Stimulated activated CD4-positive, alpha-beta T cell treated with anti-CD3 and anti-CD28 coated beads, Interleukin-1b, Interleukin-23, amount 100 ng/mL, for 48 hours (primary cell): ENCODE results near the gene EBF3.

Experiments used
- DNase-seq: peaks from one replicate; pipeline ENCODE4 v3.0.0-alpha.2; 2020

The EBF3 gene

DNA sequence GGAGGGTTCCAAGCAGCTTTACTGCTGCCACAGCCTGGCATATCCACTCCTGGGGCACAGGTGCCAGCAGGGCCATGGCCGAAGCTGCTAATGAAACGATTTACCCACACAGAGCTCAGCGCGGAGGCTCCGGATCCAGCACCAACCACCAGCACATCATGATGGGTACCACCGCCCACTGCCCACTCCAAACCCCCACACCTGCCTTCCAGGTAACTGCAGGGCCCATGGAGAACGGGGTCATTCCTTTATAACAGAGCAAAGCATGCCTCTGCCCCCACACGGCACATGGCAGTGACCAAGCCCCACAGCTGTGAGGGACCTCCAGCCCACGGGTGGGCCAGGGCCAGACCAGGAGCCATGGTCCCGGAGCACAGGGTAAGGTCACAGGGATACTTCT is 53.2 kb downstream of the EBF3 start:
- no peak for DNase-seq

DNA sequence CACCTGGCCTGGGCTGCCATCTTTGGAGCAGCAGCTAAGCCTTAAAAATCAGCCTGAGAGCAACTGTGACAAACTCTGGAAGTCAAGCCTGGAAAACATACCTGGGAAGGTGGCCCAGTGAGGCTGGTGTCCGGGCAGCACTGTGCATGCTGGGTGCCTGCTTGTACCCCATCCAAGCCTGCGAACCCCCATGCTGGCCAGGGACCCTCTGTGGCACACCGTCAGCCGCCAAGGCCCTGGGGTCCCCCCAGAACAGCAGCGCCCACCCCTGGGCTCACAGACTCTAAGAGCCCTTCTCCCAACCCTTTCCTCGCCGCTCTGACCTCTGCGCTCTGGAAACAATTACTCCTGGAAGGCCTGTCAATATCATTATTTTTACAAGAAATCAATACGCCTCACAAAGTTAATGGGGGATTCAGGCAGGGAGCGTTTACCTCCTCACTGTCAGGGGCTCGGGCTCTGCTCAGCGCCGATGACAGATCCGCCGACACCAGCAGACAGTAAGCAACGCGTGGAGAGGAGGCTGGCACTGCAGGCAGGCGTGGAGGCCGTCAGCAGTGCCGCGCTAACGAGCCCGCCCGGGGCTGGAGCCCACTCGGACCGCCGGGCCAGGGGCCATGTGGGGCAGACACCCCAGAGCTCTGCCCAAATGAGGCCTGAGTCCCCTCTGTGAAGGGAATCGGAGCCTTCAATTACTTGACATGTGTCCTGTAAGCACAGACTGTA is 54.4 kb downstream of the EBF3 start:
- DNase-seq: no peak

DNA sequence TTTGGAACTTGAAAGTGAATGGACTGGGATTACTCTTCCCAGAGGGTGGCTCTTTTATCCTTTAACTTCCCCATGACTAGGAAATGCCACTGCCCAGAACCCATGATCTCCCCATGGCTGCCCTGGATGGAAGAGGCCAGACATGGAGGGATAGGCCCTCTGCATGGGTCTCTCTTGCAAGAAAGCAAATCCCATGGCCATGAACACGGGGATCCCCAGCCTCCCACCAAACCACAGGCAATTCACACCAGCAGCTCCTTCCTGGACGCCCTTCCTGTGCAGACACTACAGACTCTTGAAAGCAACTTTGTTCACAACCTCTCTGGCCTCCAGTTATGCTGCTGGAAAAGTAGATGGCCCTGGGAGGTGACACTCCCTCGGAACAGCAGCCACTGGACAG is 55.0 kb downstream of the EBF3 start:
- no peak for DNase-seq

DNA sequence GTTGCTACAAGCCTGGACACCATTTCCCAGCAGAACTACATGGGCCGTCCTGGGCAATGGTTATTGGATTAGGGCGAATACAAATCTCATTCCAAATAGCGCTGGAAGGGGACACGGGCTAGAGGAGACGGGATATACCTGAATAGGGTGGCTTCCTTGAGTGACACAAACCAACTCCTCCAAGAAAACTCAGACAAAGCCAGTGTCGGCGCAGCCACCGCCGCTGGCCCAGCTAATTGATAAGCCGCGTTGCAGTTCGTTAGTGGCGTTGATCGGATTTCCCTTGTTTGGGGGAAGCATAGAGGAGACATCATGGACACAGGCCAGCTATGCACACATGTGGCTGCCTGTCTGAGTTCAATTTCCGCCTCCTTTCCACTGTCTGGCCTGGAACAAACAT is 55.7 kb downstream of the EBF3 start:
- no peak for DNase-seq

DNA sequence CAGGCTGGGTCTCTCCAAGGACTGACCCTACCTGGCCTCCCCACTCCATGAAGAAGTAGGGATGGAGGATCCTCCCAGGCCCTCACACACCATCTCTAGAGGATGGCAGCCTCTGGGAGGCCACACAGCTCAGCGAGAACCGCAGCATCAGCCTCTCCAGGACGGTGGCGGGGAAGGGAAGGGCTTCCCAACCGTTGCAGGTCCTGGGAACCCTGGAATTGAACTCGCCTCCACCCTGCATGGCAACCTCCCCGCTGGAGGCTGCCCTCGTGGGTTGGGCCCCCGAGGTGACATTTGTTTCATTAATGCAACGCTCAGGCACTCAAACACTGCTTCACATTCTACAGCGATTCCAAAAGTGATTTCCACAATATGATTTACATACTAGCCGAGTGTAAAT is 58.5 kb downstream of the EBF3 start:
- DNase-seq: no peak

DNA sequence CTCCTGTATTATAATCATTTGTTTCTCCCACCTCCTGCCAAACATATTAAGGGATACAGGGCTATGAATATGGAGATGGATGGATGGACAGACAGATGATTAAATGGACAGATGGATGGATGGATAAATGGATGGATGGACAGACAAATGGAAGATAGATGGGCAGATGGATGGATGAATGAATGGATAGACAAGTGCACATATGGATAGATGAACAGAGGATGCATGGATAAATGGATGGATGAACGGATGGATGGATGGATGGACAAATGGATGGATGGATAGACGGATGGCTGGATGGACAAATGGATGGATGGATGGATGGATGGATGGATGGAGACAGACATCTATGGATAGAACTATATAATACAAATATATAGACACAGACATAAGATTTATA is 59.8 kb downstream of the EBF3 start:
- no peak for DNase-seq

DNA sequence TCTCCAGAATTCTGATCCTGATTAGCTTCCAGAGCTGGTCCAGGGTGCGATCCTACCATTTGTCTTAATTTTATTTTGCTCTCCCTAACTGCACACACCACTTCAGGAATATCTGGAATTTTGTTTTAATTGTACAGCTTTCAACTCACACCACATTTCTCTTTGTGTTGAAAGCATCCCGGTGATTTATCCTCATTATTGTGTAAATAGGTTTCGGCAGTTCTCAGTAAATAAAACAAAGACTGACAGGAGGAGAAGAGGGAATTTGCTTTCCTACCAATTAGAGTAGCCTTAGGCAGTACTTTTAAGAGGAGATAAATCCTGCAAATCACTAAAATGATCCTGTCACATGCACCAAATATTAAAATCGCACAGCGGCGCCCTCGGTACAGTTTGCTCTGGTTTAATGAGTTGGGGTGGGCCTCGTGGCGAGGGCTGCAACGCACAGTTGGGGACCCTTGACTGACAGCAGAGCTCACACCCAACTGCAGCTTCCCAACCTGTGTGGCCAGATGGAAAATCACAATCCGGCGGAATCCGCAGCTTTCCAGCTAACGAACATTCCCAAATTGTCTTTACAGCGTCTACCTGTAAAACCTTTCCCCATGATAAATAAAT is 62.6 kb downstream of the EBF3 start:
- DNase-seq: no peak

DNA sequence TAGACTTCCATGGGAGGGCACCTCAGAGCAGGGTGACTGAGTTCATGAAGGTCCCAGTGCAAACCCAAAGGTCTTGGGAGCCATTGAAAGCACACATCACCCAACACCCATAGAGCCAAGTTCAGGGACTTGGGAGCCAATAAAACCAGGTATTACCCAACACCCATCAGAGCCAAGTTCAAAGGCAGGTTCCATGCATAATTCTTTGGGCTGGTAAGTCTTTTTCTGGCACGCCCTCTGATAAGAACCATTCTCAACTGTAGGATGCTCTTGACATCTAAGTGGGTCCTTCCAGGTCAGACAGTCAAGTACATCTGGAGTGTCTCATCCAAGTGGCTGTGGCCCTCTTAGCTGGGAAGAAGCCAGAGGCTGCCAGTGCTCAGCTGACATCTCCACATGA is 63.2 kb downstream of the EBF3 start:
- DNase-seq: no peak

DNA sequence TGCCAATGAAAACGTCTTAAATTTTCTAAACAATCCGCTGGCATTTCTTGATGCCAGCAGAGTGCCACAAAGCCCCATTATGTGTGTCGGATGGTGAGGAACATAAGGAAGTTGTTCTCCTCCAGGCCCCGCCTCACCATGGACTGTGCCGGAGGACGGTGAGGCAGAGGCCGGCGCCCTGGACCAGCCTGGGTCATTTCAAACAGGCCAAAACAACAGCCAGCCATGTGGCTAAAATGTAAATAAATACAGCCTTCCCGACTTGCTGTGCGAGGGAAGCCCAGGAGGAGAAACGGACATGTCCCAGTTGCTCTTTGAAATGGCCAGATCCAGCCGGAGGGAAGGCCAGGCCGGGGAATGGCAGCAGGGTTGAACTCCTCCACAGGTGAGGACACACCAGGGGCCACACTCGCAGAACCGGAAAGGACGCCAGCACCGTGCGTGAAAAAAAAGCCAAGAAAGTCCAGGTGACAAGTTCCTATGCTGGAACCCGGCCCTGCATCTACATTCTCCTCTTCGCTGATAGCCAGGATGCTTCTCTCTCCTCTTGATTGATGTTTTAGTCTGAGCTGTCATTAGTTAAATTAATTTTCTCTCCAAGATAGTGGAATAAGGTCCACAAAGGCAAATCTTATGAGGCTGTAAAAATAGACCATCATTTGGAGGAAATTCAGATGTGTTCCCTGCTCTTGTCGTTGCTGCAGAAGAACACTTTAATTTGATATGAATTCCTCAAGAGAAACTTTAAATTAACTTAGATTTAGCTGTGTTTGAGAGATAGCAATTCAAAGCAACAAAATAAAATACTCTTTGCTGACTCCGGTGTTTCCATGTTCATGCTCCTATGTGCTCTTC is 64.6 kb downstream of the EBF3 start:
- DNase-seq: no peak

DNA sequence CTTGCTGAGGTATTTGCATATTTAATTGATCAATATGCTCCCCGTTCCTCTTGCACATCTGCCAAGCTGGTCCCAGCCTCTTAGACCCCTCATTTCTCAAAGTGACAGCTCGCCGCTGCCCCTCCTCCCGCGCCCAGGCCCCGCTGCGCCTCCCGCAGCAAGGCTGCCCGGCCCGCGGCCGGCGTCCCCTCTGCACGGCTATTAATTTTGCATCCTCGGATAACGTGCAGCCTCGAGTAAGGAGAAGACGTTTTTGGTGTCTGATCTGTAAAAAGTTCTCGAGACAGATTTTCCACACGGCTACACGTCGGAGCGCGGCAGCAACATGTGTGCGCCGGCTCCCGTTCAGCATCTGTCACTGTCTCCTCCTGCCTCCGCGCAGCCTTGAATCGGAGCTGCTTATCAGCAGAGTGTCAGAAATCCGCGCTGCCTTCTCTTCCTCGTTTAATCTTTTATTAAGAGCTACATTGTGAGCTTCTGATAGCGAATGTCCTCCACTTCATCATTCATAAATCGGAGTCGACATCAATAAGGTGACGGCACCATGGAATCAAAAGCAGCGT is 65.3 kb downstream of the EBF3 start:
- DNase-seq: no peak

DNA sequence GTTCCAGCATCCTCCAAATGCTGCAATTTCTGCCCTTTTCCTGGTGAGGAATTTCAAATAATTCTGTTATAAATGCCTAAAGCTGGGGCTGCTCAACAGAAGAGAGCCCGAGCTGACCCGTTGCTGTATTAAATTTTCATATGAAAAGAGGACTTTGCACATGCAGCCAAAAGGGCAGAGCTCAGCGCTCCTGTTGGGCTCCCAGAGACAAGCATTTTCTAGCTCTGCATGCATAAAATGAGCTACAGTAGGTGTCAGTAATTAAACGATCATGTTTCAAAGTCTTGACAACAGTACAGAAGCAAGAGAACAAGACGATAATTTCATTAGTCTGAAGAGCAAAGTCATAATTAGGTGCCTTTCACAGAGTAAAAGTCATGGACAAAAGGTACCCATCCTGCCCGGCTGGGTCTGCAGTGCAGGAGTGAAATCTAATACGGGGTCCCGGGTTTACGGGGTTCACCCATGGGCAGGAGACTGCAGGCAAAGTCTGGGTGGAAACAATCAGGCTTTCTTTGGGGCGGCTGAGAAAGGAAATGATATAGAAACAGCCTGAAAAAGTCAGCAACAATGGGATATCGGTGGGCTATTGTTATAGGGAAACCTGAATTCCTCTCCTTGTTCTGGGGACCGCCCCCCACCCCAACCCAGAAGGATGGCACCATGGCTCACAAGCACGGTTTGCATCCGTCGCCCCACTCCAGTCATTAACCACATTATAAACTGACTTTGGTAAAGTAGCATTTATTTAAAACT is 66.0 kb downstream of the EBF3 start:
- DNase-seq: no peak

DNA sequence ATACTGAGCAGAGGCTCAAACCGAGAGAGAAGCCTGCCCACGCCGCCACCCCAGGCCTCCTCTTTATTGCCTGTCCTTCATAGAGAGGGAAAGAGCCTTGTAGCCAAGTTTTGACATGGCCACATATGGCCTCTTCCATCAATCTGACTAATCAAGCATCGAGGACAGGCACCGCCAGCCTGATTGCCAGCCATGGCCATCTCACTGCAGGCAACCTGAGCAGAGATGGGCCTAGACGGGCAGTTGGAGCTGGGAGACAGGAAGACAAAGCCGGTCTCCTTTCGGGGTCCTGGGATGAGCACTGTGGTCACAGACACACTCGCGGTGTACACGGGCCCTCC is 67.2 kb downstream of the EBF3 start:
- no peak for DNase-seq

DNA sequence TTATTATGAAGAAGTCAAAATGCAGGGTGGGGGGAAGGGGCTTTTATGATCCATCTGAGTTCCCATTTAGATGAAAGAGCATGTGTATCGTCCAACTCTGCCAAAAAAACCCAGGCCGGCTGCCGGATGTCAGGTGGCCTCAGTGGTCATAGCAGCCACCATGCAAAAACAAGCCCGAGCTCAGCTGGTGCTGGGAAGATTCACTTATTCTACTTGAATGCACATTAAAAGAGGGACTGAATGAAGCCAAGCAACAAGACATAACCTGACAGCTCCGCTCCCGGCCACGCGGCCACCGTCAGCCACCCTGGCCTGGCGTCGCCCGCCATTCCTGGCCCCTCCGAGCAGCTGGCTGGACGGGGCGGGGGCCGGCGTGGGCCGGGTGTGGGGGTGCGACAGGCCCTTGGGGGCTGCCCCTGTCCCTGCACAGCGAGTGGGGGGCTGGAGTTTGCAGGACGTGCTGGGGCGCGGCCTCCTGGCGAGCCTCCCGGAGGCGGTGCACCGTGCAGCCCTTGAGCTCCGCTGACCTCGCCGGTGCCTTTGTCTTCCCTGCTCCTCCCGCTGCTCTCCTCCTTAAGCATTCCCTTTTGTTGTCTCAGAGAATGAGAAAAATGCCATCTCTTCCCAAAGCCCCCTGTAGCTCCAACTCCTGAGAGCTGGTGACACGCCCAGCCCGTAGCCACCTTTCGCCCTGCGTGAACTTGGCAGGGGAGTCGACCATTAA is 67.8 kb downstream of the EBF3 start:
- DNase-seq: no peak

DNA sequence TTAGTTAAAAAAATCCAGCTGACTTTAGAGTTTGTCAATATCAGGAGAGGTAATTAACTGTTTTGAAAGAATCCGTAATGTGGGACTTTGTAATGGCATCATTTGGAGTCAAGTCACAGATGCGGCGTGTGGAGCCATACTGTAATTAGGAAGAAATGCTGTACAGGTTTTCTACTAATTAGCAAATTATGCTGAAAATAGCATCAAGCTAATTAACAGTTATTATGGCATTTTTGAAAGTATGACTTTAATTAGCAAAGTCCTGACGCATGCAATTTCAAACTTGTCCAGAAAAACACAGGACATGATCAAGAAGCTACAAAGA is 68.3 kb downstream of the EBF3 start:
- no peak for DNase-seq

DNA sequence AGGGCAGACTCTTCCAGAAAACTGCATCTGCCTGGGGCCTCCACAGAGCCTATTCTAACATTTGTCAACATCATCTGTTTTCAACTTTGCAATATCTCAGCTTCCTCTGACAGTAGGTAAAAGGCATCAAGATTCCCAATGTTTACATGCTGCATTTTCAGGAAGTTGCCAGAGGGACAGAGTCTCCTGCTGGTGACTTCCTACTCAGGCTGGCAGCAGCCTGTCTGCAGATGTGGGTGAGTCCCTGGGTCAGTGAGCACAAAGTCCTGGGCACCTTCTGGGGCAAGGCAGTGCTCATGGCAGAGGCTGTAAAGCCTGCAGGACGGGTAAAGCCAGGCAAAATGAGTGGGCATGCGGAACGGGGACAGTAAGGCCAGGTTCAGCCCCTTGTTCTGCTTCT is 69.4 kb downstream of the EBF3 start:
- DNase-seq: no peak

DNA sequence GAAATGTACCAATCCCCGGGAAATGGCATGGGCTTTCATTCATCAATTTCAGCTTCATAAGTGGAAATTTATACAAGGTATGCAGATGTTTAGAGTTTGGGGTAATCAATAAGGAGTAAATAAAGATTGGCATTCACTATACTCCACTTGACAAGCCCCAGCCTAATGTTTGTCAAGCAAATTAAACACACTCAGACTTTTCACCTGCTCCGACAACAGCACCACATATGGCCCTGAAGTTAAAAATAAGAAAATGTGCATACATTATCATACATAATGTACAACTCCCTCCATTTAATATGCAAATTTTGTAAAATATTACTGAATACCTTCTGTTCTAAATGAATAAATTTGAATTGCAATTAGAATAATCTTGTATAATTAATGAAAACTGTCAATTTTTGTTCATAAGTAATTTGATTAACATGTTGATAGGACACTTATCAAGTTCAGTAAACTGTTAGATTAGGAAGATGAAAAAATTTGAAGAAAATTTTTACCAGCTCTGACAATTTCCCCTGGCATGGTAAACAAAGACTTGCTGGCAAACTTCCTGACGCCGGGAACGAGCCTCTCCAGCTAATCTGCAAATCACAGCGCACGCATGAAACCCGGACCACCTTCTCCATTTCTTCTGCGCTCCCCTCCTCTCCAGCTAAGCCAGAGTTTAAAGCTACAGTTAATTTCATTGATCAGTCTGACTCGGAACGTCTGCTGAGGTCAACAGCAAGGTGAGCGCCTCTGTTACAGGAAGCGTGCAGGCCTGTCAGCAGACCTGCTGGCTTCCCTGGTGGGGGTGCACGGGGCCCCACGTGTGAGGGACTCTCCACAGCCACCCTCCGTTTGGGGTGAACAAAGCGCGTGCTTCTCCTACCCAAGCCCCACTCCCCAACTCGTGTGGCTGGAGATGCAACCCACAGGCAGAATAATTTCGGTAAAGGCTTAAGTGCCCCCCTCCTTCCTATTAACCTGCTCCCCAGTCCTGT is 70.7 kb downstream of the EBF3 start:
- no peak for DNase-seq

DNA sequence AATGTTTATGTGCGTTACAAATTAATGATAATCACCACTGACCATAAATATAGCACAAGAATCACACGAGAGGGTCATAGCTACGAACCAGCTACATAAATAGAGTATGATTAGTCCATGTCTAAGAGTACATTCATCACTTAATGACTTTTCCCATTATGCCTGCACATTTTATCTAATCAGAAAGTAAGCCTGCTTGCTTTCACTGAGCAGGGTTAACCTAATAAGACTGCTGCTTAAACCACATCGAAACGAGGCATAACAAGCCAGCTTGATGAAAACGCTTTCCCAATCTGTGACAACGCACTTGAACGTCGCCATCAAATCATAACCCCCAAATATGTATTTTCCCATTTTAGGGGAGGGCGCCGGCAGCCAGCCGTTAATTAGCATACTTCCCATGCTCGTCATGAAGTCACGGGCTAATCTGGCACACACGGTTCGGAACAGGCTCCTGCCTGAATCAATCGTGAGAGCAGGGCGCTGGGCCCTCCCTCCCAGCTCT is 71.5 kb downstream of the EBF3 start:
- DNase-seq: no peak

DNA sequence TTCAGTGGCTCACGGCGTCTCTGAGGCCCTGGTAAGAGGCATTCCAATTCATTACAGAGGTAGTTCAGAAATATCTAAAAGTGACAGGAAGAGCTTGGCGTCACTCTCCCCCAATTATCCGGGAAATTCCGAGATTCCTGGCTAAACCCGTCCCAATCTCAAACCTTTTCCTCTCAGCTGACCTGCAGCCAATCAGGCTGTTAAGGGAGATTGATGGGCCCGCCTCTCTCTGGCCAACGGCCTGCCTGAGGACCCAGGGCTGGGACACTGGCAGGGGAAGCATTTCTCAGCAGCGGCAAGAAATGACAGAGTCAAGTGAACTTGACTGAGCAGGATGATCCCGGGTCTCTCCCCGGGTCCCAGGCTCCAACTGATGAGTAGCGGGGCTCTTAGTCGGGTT is 72.3 kb downstream of the EBF3 start:
- DNase-seq: no peak

DNA sequence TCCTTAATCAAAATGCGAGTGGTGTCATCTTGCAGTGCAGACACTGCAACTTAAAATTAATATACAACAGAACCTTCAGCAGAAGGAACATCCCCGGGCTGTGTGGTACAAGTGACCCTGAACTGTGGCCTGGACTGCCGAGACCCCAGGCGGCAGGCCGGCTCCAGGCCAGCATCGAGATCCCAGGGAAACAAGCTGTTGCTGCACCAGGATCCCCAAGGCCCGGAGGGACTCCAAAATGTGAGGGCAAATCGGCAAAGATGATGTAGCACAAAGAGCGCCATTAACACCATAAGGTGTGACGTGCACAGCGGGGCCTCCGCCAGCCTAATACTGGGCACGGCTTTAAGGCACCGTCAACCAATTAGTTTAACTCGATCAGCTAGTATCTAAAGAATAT is 73.9 kb downstream of the EBF3 start:
- DNase-seq: no peak

DNA sequence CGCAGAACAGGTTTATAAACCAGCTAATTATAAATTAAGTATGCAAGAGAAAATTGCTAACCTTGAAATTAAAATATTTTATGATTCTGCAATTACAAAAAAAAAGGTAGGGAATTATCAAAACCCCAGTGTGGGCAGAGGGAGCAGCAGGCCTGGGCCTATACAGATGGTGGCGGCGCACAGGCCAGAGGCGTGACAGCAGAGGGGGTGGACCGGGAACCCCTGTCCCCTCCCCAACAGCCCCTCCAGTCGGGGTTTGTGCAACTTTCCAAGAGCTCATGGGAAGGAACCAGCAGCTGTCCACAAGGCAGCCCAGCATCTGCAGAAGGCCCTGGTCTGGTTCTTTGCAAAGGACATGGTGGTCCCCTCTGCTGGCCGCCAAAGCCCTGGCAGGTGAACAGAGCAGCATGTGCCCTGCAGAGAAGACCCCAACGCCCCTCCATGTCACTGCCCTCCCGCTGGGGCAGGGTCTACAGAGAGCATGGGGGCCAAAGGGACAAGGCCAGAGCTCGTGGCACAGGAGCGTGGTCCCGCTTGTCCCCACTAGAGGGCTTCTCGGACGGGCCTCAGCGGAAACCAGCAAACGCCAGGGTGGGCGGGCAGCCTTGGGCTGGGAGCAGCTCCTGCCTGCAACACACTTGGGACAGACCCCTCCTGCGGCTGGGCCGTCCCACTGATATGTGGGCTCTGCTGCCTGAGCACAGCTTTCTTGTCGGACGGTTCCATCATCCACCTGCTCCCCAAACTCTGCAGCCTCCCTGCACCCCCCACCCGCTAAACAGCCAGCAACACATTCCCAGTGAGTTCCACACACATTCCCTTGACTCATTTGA is 75.1 kb downstream of the EBF3 start:
- peak; percentile 25 for DNase-seq
